PC-3 (cell line): ENCODE results near the gene C1orf198. TPM values are rescaled to one million over a fixed set of nuclear protein-coding genes. Genes with fewer than 3 reads are reported as not detected.

Source experiments
- ATAC-seq: fragments of 200-7000 bp; cut with Tn5 transposase; 2 replicates; pipeline ENCODE4 v1.9.1; 2020; ENCODE audit warnings: mild to moderate bottlenecking, moderate library complexity
- BruUV-seq: library from RNA; stranded (reverse); fragments of 400-500 nt; replicated peaks from 2 replicates; lab custom pipeline; 2021; lab: Mats Ljungman, UMichigan
- CTCF ChIA-PET: fragments of 300-600 bp; sonication (Branson Sonifier 250); formaldehyde crosslinking; loops from one replicate; lab custom pipeline; 2022; ENCODE audit warnings: antibody characterized with exemption; lab: Charles Lee
- POLR2A ChIA-PET: fragments of 300-600 bp; sonication (Branson Sonifier 250); formaldehyde crosslinking; loops from one replicate; lab custom pipeline; 2022; ENCODE audit warnings: antibody characterized with exemption; ENCODE audit not compliant: unreplicated experiment; lab: Charles Lee
- DNase-seq: peaks from one replicate; pipeline ENCODE4 v3.0.0-alpha.2; 2015
- H2AFZ ChIP-seq: fragments of 300-600 bp; sonication (generic); 2 replicates; pipeline ENCODE4 v1.6.0; 2016; ENCODE audit warnings: antibody characterized with exemption, low read length
- H3F3A ChIP-seq: fragments of 300-600 bp; sonication (generic); one replicate; pipeline ENCODE4 v1.6.0; 2017; ENCODE audit warnings: antibody characterized with exemption, low read length, control low read depth, mild to moderate bottlenecking; ENCODE audit not compliant: unreplicated experiment
- H3K27ac ChIP-seq: fragments of 300-600 bp; sonication (generic); 2 replicates; pipeline ENCODE4 v1.5.1; 2016; ENCODE audit warnings: mild to moderate bottlenecking, low read length
- H3K27me3 ChIP-seq: fragments of 300-600 bp; sonication (generic); 2 replicates; pipeline ENCODE4 v1.6.1; 2016; ENCODE audit warnings: low read length, mixed read lengths
- H3K36me3 ChIP-seq: fragments of 300-600 bp; sonication (generic); 2 replicates; pipeline ENCODE4 v1.6.1; 2016; ENCODE audit warnings: low read depth, mixed run types, low read length, mixed read lengths
- H3K4me1 ChIP-seq: fragments of 300-600 bp; sonication (generic); 2 replicates; pipeline ENCODE4 v1.5.1; 2016; ENCODE audit warnings: low read length; ENCODE audit not compliant: insufficient read depth
- H3K4me2 ChIP-seq: fragments of 300-600 bp; sonication (generic); 2 replicates; pipeline ENCODE4 v1.6.0; 2016; ENCODE audit warnings: low read length
- H3K4me3 ChIP-seq: fragments of 300-600 bp; sonication (generic); 2 replicates; pipeline ENCODE4 v1.5.1; 2016; ENCODE audit warnings: mild to moderate bottlenecking, low read length, mixed read lengths
- H3K79me2 ChIP-seq: fragments of 300-600 bp; sonication (generic); 2 replicates; pipeline ENCODE4 v1.6.1; 2017; ENCODE audit warnings: low read length, mixed read lengths
- H3K9ac ChIP-seq: fragments of 300-600 bp; sonication (generic); 2 replicates; pipeline ENCODE4 v1.6.0; 2016; ENCODE audit warnings: mild to moderate bottlenecking, low read length
- H3K9me2 ChIP-seq: fragments of 300-600 bp; sonication (generic); replicated peaks from 2 replicates; pipeline ENCODE4 v1.6.1; 2016; ENCODE audit warnings: mixed run types, low read length, mixed read lengths
- H3K9me3 ChIP-seq: fragments of 300-600 bp; sonication (generic); 2 replicates; pipeline ENCODE4 v1.6.1; 2016; ENCODE audit warnings: low read length, mixed read lengths
- H4K20me1 ChIP-seq: fragments of 300-600 bp; sonication (generic); 2 replicates; pipeline ENCODE4 v1.6.1; 2016; ENCODE audit warnings: low read length, mixed read lengths
- CTCF ChIP-seq: fragments of 300-600 bp; sonication (generic); conservative IDR thresholded peaks from 2 replicates; pipeline ENCODE4 v1.5.1; 2017; ENCODE audit warnings: antibody characterized with exemption, low read depth, mild to moderate bottlenecking, low read length
- EZH2 ChIP-seq: fragments of 300-600 bp; sonication (generic); IDR thresholded peaks from one replicate; pipeline ENCODE4 v1.6.1; 2017; ENCODE audit warnings: antibody characterized with exemption, mild to moderate bottlenecking, low read length; ENCODE audit not compliant: unreplicated experiment
- EZH2phosphoT487 ChIP-seq: fragments of 300-600 bp; sonication (generic); IDR thresholded peaks from 2 replicates; pipeline ENCODE4 v1.6.1; 2018; ENCODE audit warnings: mild to moderate bottlenecking, antibody characterized with exemption, low read length, borderline replicate concordance
- intact Hi-C: fragments of 100-400 bp; cut with micrococcal nuclease; formaldehyde crosslinking; loops from 2 replicates; pipeline ENCODE4 v1.9.0; 2023
- total RNA-seq: library from RNA; depleted of rRNA; stranded (reverse); fragments of >200 nt; gene quantifications from 2 replicates; pipeline ENCODE4 v1.2.3, GENCODE V29; 2014

C1orf198 gene
- total RNA-seq, 1 experiment from 2014 or later: 24.8 TPM

GRCh38 chr1:230824551-230824918, 43.8 kb downstream of the C1orf198 start:
- Histone ChIP-seq H2AFZ (no peak overlapping the region), H3K27ac (peak overlapping the region; percentile 75), H3K4me3 (no peak overlapping the region; the same call in 1 of the 2 replicates), H3K27me3 (no peaks in the 10 kb centered on the region), H4K20me1 (no peaks in the 10 kb centered on the region), H3K9me3 (no peaks in the 10 kb centered on the region), H3K4me2 (peak overlapping the region; percentile 69), H3K36me3 (no peaks in the 10 kb centered on the region), H3K9me2 (no peaks in the 10 kb centered on the region), H3F3A (no peaks in the 10 kb centered on the region), H3K4me1 (peaks cover 23% of the 10 kb centered on the region), H3K79me2 (no peaks in the 10 kb centered on the region), H3K9ac (no peak overlapping the region; the same call in 1 of the 2 replicates)
- TF ChIP-seq EZH2 (no peak), EZH2phosphoT487 (no peak), CTCF (no peak)
- CTCF ChIA-PET: interaction anchor here (0.8 kb wide), 1 partner anchor 26 kb away, joined by 3 read pairs; no protein-coding TSS in a partner anchor
- POLR2A ChIA-PET: interaction anchor here (0.6 to 0.8 kb wide), 3 partner anchors 60 to 182 kb away, joined by 3 to 9 read pairs (median 3); no protein-coding TSS in a partner anchor
- intact Hi-C loops: loop anchor here (2.0 kb wide), 1 partner anchor 44 kb away; the partner anchor contains the start of gene C1orf198
- peak; percentile 29 for DNase-seq
- no TSS peak for BruUV-seq
- ATAC-seq: peak; percentile 39

DNA sequence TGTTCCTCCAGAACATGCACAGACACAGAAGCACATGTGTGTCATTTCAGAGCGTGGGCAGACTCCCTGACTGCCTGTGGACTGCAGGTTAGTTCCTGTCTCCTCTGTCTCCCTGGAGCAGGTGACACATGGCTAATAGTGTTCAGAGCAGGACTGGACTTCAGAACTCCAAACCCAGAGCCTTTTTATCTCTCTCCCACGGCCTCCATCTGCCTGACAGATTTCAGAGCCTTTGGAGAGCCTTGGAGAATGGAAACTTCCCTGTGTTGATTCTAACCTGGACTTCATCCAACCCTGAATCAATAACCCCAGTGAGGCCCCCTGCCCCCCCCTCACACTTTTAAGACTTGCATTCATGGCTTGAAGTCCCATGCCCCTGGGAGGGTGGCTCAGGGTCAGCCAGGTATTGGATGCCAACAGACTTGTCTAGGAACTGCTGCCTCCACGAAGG, 44.4 kb downstream of the C1orf198 start:
- Histone ChIP-seq H3K9me3 (no peaks in the 10 kb centered on the region), H3K4me3 (no peak overlapping the region), H3K9ac (no peak overlapping the region), H4K20me1 (no peaks in the 10 kb centered on the region), H3K36me3 (no peaks in the 10 kb centered on the region), H3F3A (no peaks in the 10 kb centered on the region), H3K27ac (no peak overlapping the region), H2AFZ (no peak overlapping the region), H3K79me2 (no peaks in the 10 kb centered on the region), H3K9me2 (no peaks in the 10 kb centered on the region), H3K4me2 (no peak overlapping the region), H3K4me1 (peaks cover 23% of the 10 kb centered on the region), H3K27me3 (no peaks in the 10 kb centered on the region)
- ChIA-PET POLR2A (no interaction called here), CTCF (no interaction called here)
- TF ChIP-seq EZH2phosphoT487 (no peak), EZH2 (no peak), CTCF (no peak)
- intact Hi-C loops: loop anchor here (2.0 kb wide), 1 partner anchor 45 kb away; the partner anchor contains the start of gene C1orf198
- DNase-seq (no peak), ATAC-seq (no peak)
- no TSS peak for BruUV-seq

- no peaks in the 10 kb centered on the region for H3K79me2 ChIP-seq
- intact Hi-C loops: no loop called here
- ChIA-PET CTCF (no interaction called here), POLR2A (no interaction called here)
- BruUV-seq: no TSS peak
- no peaks in the 10 kb centered on the region for H3K9me3 ChIP-seq
- no peaks in the 10 kb centered on the region for H3K36me3 ChIP-seq
- DNase-seq (no peak), ATAC-seq (no peak)
- TF ChIP-seq EZH2 (no peak), CTCF (no peak), EZH2phosphoT487 (no peak)
- H3K4me3 ChIP-seq: no peak overlapping the region
- no peak overlapping the region for H2AFZ ChIP-seq
- H3K9ac ChIP-seq: no peak overlapping the region
- no peaks in the 10 kb centered on the region for H3K27me3 ChIP-seq
- H4K20me1 ChIP-seq: no peaks in the 10 kb centered on the region
- no peak overlapping the region for H3K27ac ChIP-seq
- no peak overlapping the region for H3K4me2 ChIP-seq
- H3K9me2 ChIP-seq: no peaks in the 10 kb centered on the region
- no peaks in the 10 kb centered on the region for H3F3A ChIP-seq
- peaks cover 23% of the 10 kb centered on the region for H3K4me1 ChIP-seq
Measured at GRCh38 chr1:230823426-230823825, 44.9 kb downstream of the C1orf198 start.
